Endothelial cell of umbilical vein (primary cell): Measurements from ENCODE around the gene FHIT. TPM values are rescaled to one million over a fixed set of nuclear protein-coding genes. Genes with fewer than 3 reads are reported as not detected.

ENCODE experiments used
- BruUV-seq: library from RNA; stranded (reverse); fragments of 400-500 nt; replicated peaks from 2 replicates; lab custom pipeline; 2021; lab: Mats Ljungman, UMichigan
- CTCF ChIA-PET: fragments of 300-600, 350-600 bp; sonication (Branson Sonifier 250); formaldehyde crosslinking; loops from one replicate; lab custom pipeline; 2021; ENCODE audit warnings: antibody characterized with exemption, inconsistent platforms; lab: Charles Lee
- POLR2A ChIA-PET: fragments of 300-600, 350-600 bp; sonication (Branson Sonifier 250); formaldehyde crosslinking; loops from one replicate; lab custom pipeline; 2021; ENCODE audit warnings: antibody characterized with exemption, inconsistent platforms; lab: Charles Lee
- DNase-seq: peaks from one replicate; pipeline ENCODE4 v3.0.0-alpha.2; 2011; ENCODE audit warnings: low read depth, low spot score
- FAIRE-seq: peaks from 2 replicates; lab custom pipeline; 2011; peaks lifted over from hg19 to GRCh38; lab: Jason Lieb, UNC
- H2AFZ ChIP-seq: 2 replicates; pipeline ENCODE4 v1.6.0; 2012; ENCODE audit warnings: low read depth, low read length, control low read depth, inconsistent platforms
- H3K27ac ChIP-seq: 2 replicates; pipeline ENCODE4 v1.5.1; 2011; ENCODE audit warnings: low read depth, mild to moderate bottlenecking, control low read depth, low read length, moderate library complexity; ENCODE audit not compliant: insufficient read depth
- H3K27me3 ChIP-seq, 2 experiments: 2 replicates each; pipeline versions ENCODE4 v1.6.0 to v1.6.1; 2011; ENCODE audit warnings: low read length in 2 of 2, mixed read lengths in 1 of 2; ENCODE audit not compliant: control insufficient read depth in 2 of 2, insufficient read depth in 2 of 2
- H3K36me3 ChIP-seq, 2 experiments: 2 replicates in 1 of 2; 3 replicates in 1 of 2; pipeline ENCODE4 v1.5.1; 2011; ENCODE audit warnings: low read length in 2 of 2, mild to moderate bottlenecking in 1 of 2, moderate library complexity in 1 of 2; ENCODE audit not compliant: control insufficient read depth in 2 of 2, insufficient read depth in 2 of 2; ENCODE audit errors: extremely low read depth in 1 of 2
- H3K4me1 ChIP-seq: 3 replicates; pipeline ENCODE4 v1.5.1; 2011; ENCODE audit warnings: mild to moderate bottlenecking, low read length; ENCODE audit not compliant: control insufficient read depth, insufficient read depth; ENCODE audit errors: extremely low read depth
- H3K4me2 ChIP-seq: 2 replicates; pipeline ENCODE4 v1.6.1; 2011; ENCODE audit warnings: low read length, control low read depth, mixed read lengths; ENCODE audit not compliant: insufficient read depth
- H3K4me3 ChIP-seq, 3 experiments: fragments of 200-600 bp in 1 of 3; sonication (generic), shearing (Covaris generic) in 1 of 3; replicated peaks in 1 of 3; 2 replicates each; pipeline ENCODE4 v1.5.1; 2011 to 2016; ENCODE audit warnings: control low read depth in 3 of 3, low read length in 3 of 3, mild to moderate bottlenecking in 2 of 3, inconsistent platforms in 1 of 3, low read depth in 1 of 3, moderate library complexity in 1 of 3; ENCODE audit not compliant: insufficient read depth in 1 of 3
- H3K79me2 ChIP-seq: 2 replicates; pipeline ENCODE4 v1.6.0; 2012; ENCODE audit warnings: low read length, inconsistent platforms; ENCODE audit not compliant: control insufficient read depth, insufficient read depth
- H3K9ac ChIP-seq: replicated peaks from 2 replicates; pipeline ENCODE3; 2011; ENCODE audit warnings: low read length, control low read depth; ENCODE audit not compliant: insufficient read depth; ENCODE audit errors: extremely low read depth
- H3K9me1 ChIP-seq: replicated peaks from 3 replicates; pipeline ENCODE4 v1.6.0; 2011; ENCODE audit warnings: mild to moderate bottlenecking, low read length; ENCODE audit not compliant: control insufficient read depth, insufficient read depth; ENCODE audit errors: extremely low read depth
- H3K9me3 ChIP-seq: replicated peaks from 2 replicates; pipeline ENCODE4 v1.5.1; 2012; ENCODE audit warnings: low read length, inconsistent platforms; ENCODE audit not compliant: control insufficient read depth, insufficient read depth
- H4K20me1 ChIP-seq: replicated peaks from 2 replicates; pipeline ENCODE3; 2011; ENCODE audit warnings: mild to moderate bottlenecking, low read length; ENCODE audit not compliant: control insufficient read depth, insufficient read depth; ENCODE audit errors: extremely low read depth
- CTCF ChIP-seq, 2 donors: IDR thresholded peaks; 1 replicate in 1 of 2; 2 replicates in 1 of 2; pipeline ENCODE4 v1.5.1; 2011; ENCODE audit warnings: low read length in 2 of 2, mild to moderate bottlenecking in 2 of 2, moderate library complexity in 2 of 2, control low read depth in 1 of 2, inconsistent platforms in 1 of 2, low read depth in 1 of 2; ENCODE audit not compliant: insufficient read depth in 1 of 2; ENCODE audit errors: extremely low read depth in 1 of 2
- EZH2 ChIP-seq: IDR thresholded peaks from 2 replicates; pipeline ENCODE4 v1.6.1; 2012; ENCODE audit warnings: borderline replicate concordance, low read depth, mild to moderate bottlenecking, moderate library complexity, low read length, inconsistent platforms; ENCODE audit not compliant: severe bottlenecking
- FOS ChIP-seq: IDR thresholded peaks from 2 replicates; pipeline ENCODE4 v1.6.1; 2011; ENCODE audit warnings: mild to moderate bottlenecking, low read length, moderate library complexity, borderline replicate concordance; ENCODE audit not compliant: insufficient read depth
- GATA2 ChIP-seq: IDR thresholded peaks from 2 replicates; pipeline ENCODE4 v1.7.0; 2011; ENCODE audit warnings: low read depth, mild to moderate bottlenecking, moderate library complexity, mixed read lengths, low read length; ENCODE audit not compliant: insufficient read length, insufficient read depth
- JUN ChIP-seq: IDR thresholded peaks from 2 replicates; pipeline ENCODE4 v1.6.1; 2011; ENCODE audit warnings: borderline replicate concordance, low read depth; ENCODE audit not compliant: insufficient read length, insufficient read depth
- MAX ChIP-seq: IDR thresholded peaks from 2 replicates; pipeline ENCODE4 v1.6.1; 2011; ENCODE audit not compliant: insufficient read depth, insufficient read length
- MYC ChIP-seq: IDR thresholded peaks from one replicate; pipeline ENCODE4 v1.6.1; 2011; ENCODE audit warnings: mild to moderate bottlenecking, low read depth, low read length
- POLR2A ChIP-seq: IDR thresholded peaks from 2 replicates; pipeline ENCODE4 v1.6.1; 2012; ENCODE audit warnings: low read depth, mild to moderate bottlenecking, control low read depth, low read length
- POLR2AphosphoS5 ChIP-seq: IDR thresholded peaks from 2 replicates; pipeline ENCODE4 v1.6.1; 2012; ENCODE audit warnings: low read depth, mild to moderate bottlenecking, control low read depth, low read length, moderate library complexity; ENCODE audit not compliant: insufficient read depth
- dilution Hi-C: fragments of 300-500 bp; cut with MboI; formaldehyde crosslinking; loops from one replicate; pipeline ENCODE4 v1.15.0; 2019; ENCODE audit warnings: low sequenced_read_pairs; ENCODE audit not compliant: extremely low pct_ligation_motif_present
- intact Hi-C: fragments of 100-400 bp; cut with micrococcal nuclease; formaldehyde crosslinking; loops from one replicate; pipeline ENCODE4 v1.10.0; 2022
- polyA plus RNA-seq, 4 experiments: library from polyadenylated mRNA; depleted of rRNA in 3 of 4; stranded (reverse) in 3 of 4; unstranded in 1 of 4; fragments of >200 nt; gene quantifications; 2 replicates each; pipeline versions ENCODE4 v1.2.1 to v1.2.3, GENCODE V29; 2011 to 2012; ENCODE audit warnings: missing spikeins in 1 of 4
- total RNA-seq: library from RNA; stranded (reverse); gene quantifications from 2 replicates; pipeline ENCODE4 v1.2.3, GENCODE V29; 2021

Gene FHIT
- total and polyA plus RNA-seq, 2 donors (not counting 3 experiments of a cell fraction or from before 2014, with no cell fraction given) = 0.47 to 2.2 TPM

- Histone ChIP-seq H3K9ac (no peak overlapping the region), H3K9me3 (no peaks in the 10 kb centered on the region), H4K20me1 (no peaks in the 10 kb centered on the region), H3K4me1 (no peaks in the 10 kb centered on the region), H3K79me2 (no peaks in the 10 kb centered on the region), H3K4me2 (no peak overlapping the region), H3K27me3 (no peaks in the 10 kb centered on the region), H3K27ac (no peak overlapping the region), H3K9me1 (no peaks in the 10 kb centered on the region), H3K36me3 (no peaks in the 10 kb centered on the region), H3K4me3 (no peak overlapping the region), H2AFZ (no peak overlapping the region)
- TF ChIP-seq GATA2 (no peak), MAX (no peak), FOS (no peak), POLR2AphosphoS5 (no peak), MYC (no peak), POLR2A (no peak), EZH2 (no peak), CTCF (IDR thresholded peaks at IDR 0.05; ENCODE audit: extremely low read depth in 1 of 2, insufficient read depth in 1 of 2, low read depth in 1 of 2, low read length in 2 of 2) (no peak), JUN (no peak)
- FAIRE-seq (no peak), DNase-seq (no peak)
- BruUV-seq = no TSS peak
- intact Hi-C loops (no loop called here), dilution Hi-C loops (no loop called here)
- ChIA-PET POLR2A (no interaction called here), CTCF (no interaction called here)
Observed at GRCh38 chr3:60445446-60445845, 805.8 kb downstream of the FHIT start.
